GM18868 (cell line): ENCODE results near the gene PARP14.
"Not testable (repeated sequence)": the region's sequence is repeated elsewhere in the genome, so short reads cannot be mapped to it uniquely, and the experiment has no call there.

Experiments used
- ATAC-seq: cut with Tn5 transposase; IDR thresholded peaks from one replicate; pipeline ENCODE4 v1.9.1; 2021; ENCODE audit warnings: mild to moderate bottlenecking, moderate library complexity; ENCODE audit not compliant: unreplicated experiment

The PARP14 gene

DNA sequence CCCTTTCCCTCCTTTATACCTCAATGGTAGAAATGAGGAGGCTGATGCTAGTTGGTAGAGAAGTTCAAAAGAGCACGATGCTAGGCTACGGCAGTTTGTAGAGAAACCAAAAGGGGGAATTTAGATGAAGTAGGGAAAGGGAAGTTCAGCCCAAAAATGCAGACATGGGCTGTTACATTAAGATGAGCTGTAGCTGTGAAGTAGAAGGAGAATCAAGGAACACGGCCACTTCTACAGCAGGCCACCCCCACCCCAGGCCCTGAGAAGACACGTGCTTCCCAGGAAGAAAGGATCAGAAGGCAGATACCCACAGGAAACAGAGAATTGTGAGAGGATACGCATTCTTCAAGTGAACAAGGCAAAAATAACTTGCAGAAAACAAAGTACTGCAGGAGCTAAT lies 2.1 kb upstream of the PARP14 start:
- no peak for ATAC-seq

- ATAC-seq = peak; percentile 48
Observed at GRCh38 chr3:122679085-122679881, 1.4 kb upstream of the PARP14 start.

- no peak for ATAC-seq
Observed at GRCh38 chr3:122679882-122680474, 661 bp upstream of the PARP14 start.

DNA sequence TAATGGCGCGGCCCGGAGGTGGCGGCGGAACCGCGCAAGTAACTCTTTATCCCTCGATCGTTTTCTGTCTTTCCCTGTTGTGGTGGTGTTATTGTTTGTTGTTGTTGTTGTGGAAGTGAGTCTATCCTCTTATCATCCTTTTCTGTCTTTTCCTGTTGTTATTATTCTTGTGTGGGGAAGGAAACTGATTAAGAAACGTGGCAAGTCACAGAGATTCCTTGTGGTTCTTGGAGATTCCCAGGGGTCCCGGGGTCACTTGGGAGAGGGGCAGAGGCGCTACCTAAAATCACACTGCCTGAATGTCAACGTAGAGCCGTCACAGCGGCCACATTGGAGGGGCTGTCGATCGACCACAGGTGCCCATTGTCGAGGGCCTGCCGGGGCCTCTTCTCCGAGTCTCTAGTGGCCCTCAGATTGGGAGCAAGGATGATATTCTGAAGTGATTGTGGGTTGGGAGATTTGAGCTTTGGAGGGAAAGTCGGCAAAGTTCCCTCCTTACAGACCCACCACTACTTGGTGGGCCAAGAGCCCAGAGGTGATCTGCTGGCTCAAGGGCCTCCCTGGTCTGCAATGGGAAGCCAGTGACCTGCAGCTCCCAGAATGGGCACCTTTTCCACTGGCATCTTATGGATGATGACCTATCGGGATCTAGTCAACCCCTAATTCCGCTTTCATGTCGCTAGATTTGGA lies 790 bp downstream of the PARP14 start:
- ATAC-seq = no peak

GRCh38 chr3:122681974-122682409 lies 1.4 kb downstream of the PARP14 start:
- ATAC-seq = no peak

DNA sequence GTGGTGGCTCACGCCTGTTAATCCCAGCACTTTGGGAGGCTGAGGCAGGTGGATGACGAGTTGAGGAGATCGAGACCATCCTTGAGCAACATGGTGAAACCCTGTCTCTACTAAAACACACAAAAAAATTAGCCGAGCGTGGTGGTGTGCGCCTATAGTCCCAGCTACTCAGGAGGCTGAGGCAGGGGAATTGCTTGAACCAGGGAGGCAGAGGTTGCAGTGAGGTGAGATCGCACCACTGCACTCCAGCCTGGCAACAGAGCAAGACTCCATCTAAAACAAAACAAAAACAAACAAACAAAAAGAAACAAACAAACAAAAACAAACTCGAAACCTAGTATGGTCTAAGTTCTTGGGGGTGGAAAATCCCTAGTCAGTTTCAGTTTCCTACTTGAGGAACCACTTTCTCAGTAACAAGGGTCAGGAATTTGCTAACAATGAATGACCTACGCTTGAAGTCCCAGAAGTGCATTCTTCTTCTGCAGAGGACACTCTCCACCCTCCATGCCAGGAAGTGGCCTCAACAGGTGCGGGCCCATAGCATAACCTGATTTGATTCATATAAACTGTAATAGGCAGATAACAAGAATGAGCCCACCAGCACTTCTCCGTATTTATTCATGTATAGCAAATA lies 2.3 kb downstream of the PARP14 start:
- ATAC-seq = not testable (repeated sequence)

- ATAC-seq = no peak
Observed at GRCh38 chr3:122687298-122687697, 6.7 kb downstream of the PARP14 start.

DNA sequence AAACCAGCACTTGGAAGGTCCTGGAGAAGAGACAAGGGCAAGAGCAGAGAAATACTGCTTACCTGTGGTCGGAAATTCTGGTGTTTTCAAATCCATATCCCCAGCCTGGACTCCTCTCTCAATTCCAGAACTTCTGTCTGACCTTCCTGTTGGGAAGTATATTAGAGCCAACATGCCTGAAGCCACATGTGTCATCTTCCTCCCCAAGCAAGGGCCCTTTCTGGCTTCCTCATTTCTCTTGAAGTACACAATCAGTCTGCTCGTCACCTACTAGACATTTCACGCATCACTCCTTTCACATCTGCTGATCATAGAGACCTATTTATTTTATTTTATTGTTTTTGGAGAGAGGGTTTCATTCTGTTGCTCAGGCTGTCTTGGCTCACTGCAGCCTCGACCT lies 8.4 kb downstream of the PARP14 start:
- no peak for ATAC-seq

DNA sequence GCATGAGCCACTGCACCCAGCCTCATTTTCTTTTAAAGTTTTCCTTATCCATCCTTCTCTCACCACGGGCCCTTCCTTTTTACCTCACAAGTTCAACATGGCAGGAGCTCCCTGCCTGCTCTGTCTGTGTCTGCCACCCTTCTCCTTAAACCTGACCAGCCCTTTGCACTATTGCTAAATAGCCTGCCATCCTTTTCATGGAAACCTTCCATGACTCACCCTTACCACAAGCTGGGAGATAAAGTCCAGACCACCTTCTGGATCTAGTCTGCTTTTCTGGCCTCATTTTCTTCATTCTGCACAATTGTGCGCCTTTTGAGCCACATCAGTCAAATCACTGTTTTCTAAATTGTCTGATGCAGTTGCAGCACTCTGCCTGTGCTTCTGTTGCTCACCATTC lies 8.9 kb downstream of the PARP14 start:
- ATAC-seq = no peak

- no peak for ATAC-seq
Observed at GRCh38 chr3:122690096-122690495, 9.5 kb downstream of the PARP14 start.

GRCh38 chr3:122691195-122691594 lies 10.6 kb downstream of the PARP14 start:
- peak; percentile 92 for ATAC-seq

- no peak for ATAC-seq
Observed at GRCh38 chr3:122692674-122693073, 12.0 kb downstream of the PARP14 start.

DNA sequence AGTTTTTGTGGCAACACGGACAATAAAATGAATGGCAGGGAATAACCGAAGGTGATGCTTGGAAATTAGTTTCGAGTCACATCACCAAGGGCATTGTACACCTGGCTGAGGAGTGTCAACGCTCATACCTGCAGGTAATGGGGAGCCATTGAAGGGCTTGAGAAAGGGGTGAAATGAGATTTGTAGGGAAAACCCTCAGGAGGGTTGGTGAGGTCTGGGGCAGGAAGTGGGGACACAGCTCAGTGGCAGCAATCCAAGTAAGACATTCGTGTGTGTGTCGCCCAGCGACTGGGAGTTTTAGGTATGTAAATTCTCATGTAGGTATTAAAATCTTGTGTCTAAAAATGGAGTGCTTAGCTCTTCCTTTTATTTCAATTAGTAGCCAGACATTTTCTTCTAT lies 14.3 kb downstream of the PARP14 start:
- peak; percentile 39 for ATAC-seq

DNA sequence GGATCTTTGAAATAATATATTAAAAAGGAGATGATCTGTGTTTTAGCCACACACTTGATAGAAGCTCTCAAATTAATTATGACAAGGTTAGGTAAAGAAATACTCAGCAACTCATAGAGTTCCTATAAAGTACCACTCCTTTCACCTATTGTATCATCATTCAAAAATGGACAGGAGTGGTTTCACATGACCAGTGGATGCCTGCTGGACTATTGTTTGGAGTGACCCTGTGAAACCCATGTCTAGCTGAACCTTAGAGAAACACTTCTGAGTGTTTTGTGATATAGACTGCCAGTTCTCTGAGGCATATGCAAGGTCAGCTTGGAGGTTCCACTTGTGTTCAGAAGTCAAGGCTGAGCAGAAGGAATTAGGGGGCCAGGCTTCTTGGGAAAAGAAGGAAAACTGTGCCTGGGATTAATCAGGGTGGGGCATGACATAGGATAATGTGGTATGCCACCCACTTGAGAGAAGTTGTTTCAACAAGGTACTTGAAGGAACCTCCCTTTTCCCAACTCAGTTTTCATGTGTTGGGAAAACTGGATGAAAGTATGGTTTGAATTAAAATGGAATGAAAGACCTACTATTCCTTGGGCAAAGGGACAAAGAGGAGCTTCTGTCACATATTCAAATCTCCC lies 15.4 kb downstream of the PARP14 start:
- ATAC-seq = no peak

GRCh38 chr3:122697952-122698620 lies 17.4 kb downstream of the PARP14 start:
- peak; percentile 90 for ATAC-seq

DNA sequence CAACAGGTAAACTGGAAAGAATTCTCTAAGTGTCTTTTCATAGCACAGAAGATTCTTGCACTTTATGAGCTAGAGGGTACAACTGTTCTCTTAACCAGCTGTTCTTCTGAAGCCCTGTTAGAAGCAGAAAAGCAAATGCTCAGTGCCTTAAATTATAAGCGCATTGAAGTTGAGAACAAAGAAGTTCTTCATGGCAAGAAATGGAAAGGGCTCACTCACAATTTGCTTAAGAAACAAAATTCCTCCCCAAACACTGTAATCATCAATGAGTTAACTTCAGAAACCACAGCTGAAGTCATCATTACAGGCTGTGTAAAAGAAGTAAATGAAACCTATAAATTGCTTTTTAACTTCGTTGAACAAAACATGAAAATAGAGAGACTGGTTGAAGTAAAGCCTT lies 19.6 kb downstream of the PARP14 start:
- ATAC-seq = no peak

GRCh38 chr3:122705379-122705778 lies 24.7 kb downstream of the PARP14 start:
- ATAC-seq = no peak

GRCh38 chr3:122710616-122711251 lies 30.1 kb downstream of the PARP14 start:
- ATAC-seq = not testable (repeated sequence)

GRCh38 chr3:122714273-122714672 lies 33.6 kb downstream of the PARP14 start:
- ATAC-seq = no peak

DNA sequence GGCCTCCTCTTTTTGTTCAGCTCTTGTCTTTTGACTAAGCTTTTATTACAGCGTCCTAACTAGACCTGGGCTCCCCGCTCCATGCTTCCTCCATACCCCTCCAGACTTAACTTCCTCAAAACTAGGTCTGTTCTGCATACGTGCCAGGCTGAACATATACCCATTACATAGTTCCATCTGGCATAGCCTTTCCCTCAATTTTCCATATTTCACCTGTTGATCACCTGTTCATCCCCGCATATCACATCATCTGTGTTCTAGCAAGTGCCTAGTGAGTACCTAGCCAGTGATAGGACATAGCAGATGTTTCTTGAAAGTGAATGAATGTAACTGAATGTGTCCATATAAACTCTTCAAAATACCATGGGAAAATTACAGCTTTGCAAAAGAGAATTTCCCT lies 36.0 kb downstream of the PARP14 start:
- ATAC-seq = no peak
